Activated CD8-positive, alpha-beta T cell treated with anti-CD3 and anti-CD28 coated beads, Interleukin-2, amount 10 ng/mL, durations not matched to agents 7 days and 5 days (primary cell): ENCODE data around the gene SLC13A3. TPM values are rescaled to one million over a fixed set of nuclear protein-coding genes. Genes with fewer than 3 reads are reported as not detected.

Source experiments
- ATAC-seq: fragments of 150-1000 bp; cut with Tn5 transposase; one replicate; pipeline ENCODE4 v1.10.0; 2021; ENCODE audit warnings: moderate library complexity
- CTCF ChIA-PET: fragments of 350-600 bp; sonication (Branson Sonifier 250); formaldehyde crosslinking; loops from one replicate; lab custom pipeline; 2021; ENCODE audit warnings: antibody characterized with exemption; lab: Charles Lee
- POLR2A ChIA-PET: fragments of 350-600 bp; sonication (Branson Sonifier 250); formaldehyde crosslinking; loops from one replicate; lab custom pipeline; 2021; ENCODE audit warnings: antibody characterized with exemption; lab: Charles Lee
- DNase-seq: peaks from one replicate; pipeline ENCODE4 v3.0.0-alpha.2; 2020
- H3K27ac Mint-ChIP-seq: one replicate; pipeline ENCODE4 v1.8.0; 2021; ENCODE audit warnings: mild to moderate bottlenecking, mixed read lengths
- H3K27me3 Mint-ChIP-seq: one replicate; pipeline ENCODE4 v1.8.0; 2021; ENCODE audit warnings: low read depth, mixed read lengths
- H3K36me3 Mint-ChIP-seq: one replicate; pipeline ENCODE4 v1.8.0; 2021; ENCODE audit warnings: low read depth, mixed read lengths
- H3K4me1 Mint-ChIP-seq: one replicate; pipeline ENCODE4 v1.8.0; 2021; ENCODE audit warnings: low read depth, mixed read lengths
- H3K4me3 Mint-ChIP-seq: one replicate; pipeline ENCODE4 v1.8.0; 2021; ENCODE audit warnings: mild to moderate bottlenecking, mixed read lengths
- H3K9me3 Mint-ChIP-seq: one replicate; pipeline ENCODE4 v1.8.0; 2022; ENCODE audit warnings: mixed read lengths; ENCODE audit not compliant: insufficient read depth
- total RNA-seq, 2 experiments: library from RNA; stranded (reverse); gene quantifications; one replicate each; pipeline ENCODE4 v1.2.3, GENCODE V29; 2021

SLC13A3 gene
- total RNA-seq, 2 experiments from 2014 or later: not detected

- Mint-ChIP-seq H3K4me1 (no peaks in the 10 kb centered on the region), H3K4me3 (no peak overlapping the region), H3K27me3 (no peaks in the 10 kb centered on the region), H3K27ac (no peak overlapping the region), H3K36me3 (no peaks in the 10 kb centered on the region), H3K9me3 (peaks cover 4% of the 10 kb centered on the region)
- POLR2A ChIA-PET: interaction anchor here (1.4 kb wide), 1 partner anchor 21 kb away, joined by 3 read pairs; no protein-coding TSS in a partner anchor
- CTCF ChIA-PET: no interaction called here
- DNase-seq: no peak
- ATAC-seq: no peak
Measured at GRCh38 chr20:46666818-46667515, 15.7 kb upstream of the SLC13A3 start.

DNA sequence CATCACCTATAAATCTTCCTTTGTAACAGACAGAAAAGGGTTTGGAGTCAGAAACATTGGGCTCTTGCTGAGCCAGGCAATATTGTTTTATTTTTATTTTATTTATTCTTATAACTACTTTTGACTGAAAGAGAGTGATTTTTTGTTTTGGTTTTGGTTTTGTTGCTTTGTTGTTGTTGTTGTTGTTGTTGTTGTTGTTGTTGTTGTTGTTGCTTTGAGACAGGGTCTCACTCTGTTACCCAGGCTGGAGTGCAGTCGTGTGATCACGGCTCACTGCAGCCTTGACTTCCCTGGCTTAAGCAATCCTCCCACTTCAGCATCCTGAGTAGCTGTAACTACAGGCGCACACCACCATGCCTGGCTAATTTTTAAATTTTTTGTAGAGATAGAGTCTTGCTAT lies 15.0 kb upstream of the SLC13A3 start:
- CTCF ChIA-PET: no interaction called here
- ATAC-seq: no peak
- H3K36me3 Mint-ChIP-seq: no peaks in the 10 kb centered on the region

DNA sequence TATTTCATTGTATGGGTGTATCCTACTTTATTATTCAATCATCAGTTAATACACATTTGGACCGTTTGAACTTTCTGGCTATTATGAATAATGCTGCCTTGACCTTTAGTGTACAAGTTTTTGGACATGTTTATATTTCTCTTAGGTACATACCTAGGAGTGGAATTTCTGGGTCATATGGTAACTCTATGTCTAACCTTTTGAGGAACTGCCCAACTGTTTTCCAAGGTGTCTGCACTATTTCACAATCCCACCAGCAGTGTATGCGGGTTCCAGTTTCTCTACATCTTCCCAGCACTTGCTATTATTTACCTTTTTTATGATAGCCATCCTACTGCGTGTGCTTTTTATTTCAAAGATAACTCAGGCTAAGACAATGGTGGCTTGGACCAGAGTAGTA lies 14.3 kb upstream of the SLC13A3 start:
- ChIA-PET POLR2A (no interaction called here), CTCF (no interaction called here)
- ATAC-seq (no peak), DNase-seq (no peak)
- no peak overlapping the region for H3K4me3 Mint-ChIP-seq
- H3K9me3 Mint-ChIP-seq: no peaks in the 10 kb centered on the region
- H3K36me3 Mint-ChIP-seq: no peaks in the 10 kb centered on the region
- no peak overlapping the region for H3K27ac Mint-ChIP-seq
- H3K27me3 Mint-ChIP-seq: peaks cover 2% of the 10 kb centered on the region
- no peaks in the 10 kb centered on the region for H3K4me1 Mint-ChIP-seq

More for the DNA sequence above, 15.0 kb upstream of the SLC13A3 start:
- Mint-ChIP-seq H3K27ac (no peak overlapping the region), H3K9me3 (peaks cover 3% of the 10 kb centered on the region), H3K4me1 (no peaks in the 10 kb centered on the region), H3K27me3 (no peaks in the 10 kb centered on the region), H3K4me3 (no peak overlapping the region)
- POLR2A ChIA-PET: interaction anchor here (1.4 kb wide), 1 partner anchor 21 kb away, joined by 3 read pairs; no protein-coding TSS in a partner anchor
- no peak for DNase-seq

GRCh38 chr20:46663531-46663930 lies 12.3 kb upstream of the SLC13A3 start:
- Mint-ChIP-seq H3K27me3 (peaks cover 6% of the 10 kb centered on the region), H3K36me3 (no peaks in the 10 kb centered on the region), H3K4me1 (no peaks in the 10 kb centered on the region), H3K4me3 (no peak overlapping the region), H3K9me3 (no peaks in the 10 kb centered on the region), H3K27ac (no peak overlapping the region)
- POLR2A ChIA-PET: interaction anchor here (0.6 kb wide), 1 partner anchor 86 kb away, joined by 5 read pairs; no protein-coding TSS in a partner anchor
- DNase-seq (no peak), ATAC-seq (no peak)
- CTCF ChIA-PET: no interaction called here

GRCh38 chr20:46661659-46662058 lies 10.4 kb upstream of the SLC13A3 start:
- ChIA-PET CTCF (no interaction called here), POLR2A (interaction anchor here (0.5 kb wide), 1 partner anchor 29 kb away, joined by 3 read pairs; no protein-coding TSS in a partner anchor)
- ATAC-seq: no peak

DNA sequence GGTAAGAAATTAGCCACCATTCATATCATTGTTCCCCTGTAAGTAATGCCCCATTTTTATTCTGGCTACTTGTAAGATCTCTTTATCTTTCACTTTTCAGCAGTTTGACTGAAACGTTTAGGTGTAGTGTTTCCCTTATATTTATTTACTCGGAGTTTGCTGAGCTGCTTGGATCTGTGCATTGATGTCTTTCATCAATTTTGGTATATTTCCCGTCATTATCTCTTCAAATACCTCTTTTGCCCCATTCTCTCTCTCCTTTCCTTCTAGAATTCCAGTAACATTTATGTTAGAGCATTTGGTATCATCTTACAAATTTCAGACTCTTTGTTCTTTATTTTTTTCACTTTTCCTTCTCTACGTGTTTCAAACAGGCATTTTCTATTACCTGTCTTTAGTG lies 9.2 kb upstream of the SLC13A3 start:
- Mint-ChIP-seq H3K27ac (no peak overlapping the region), H3K27me3 (peaks cover 6% of the 10 kb centered on the region), H3K4me3 (no peak overlapping the region), H3K4me1 (no peaks in the 10 kb centered on the region), H3K36me3 (no peaks in the 10 kb centered on the region), H3K9me3 (no peaks in the 10 kb centered on the region)
- CTCF ChIA-PET: no interaction called here
- POLR2A ChIA-PET: no interaction called here
- ATAC-seq (no peak), DNase-seq (no peak)

More at GRCh38 chr20:46661659-46662058, 10.4 kb upstream of the SLC13A3 start:
- no peak for DNase-seq
- Mint-ChIP-seq H3K36me3 (no peaks in the 10 kb centered on the region), H3K27ac (no peak overlapping the region), H3K27me3 (peaks cover 6% of the 10 kb centered on the region), H3K4me1 (no peaks in the 10 kb centered on the region), H3K4me3 (no peak overlapping the region), H3K9me3 (no peaks in the 10 kb centered on the region)

- DNase-seq (no peak), ATAC-seq (no peak)
- Mint-ChIP-seq H3K27me3 (peaks cover 19% of the 10 kb centered on the region), H3K36me3 (no peaks in the 10 kb centered on the region), H3K9me3 (no peaks in the 10 kb centered on the region), H3K27ac (no peak overlapping the region), H3K4me1 (no peaks in the 10 kb centered on the region), H3K4me3 (no peak overlapping the region)
- ChIA-PET CTCF (no interaction called here), POLR2A (no interaction called here)
Measured at GRCh38 chr20:46657618-46658017, 6.4 kb upstream of the SLC13A3 start.

- Mint-ChIP-seq H3K4me1 (no peaks in the 10 kb centered on the region), H3K27ac (no peak overlapping the region), H3K36me3 (no peaks in the 10 kb centered on the region), H3K27me3 (peaks cover 22% of the 10 kb centered on the region), H3K9me3 (no peaks in the 10 kb centered on the region), H3K4me3 (no peak overlapping the region)
- ATAC-seq (no peak), DNase-seq (no peak)
- ChIA-PET CTCF (no interaction called here), POLR2A (no interaction called here)
Measured at GRCh38 chr20:46657137-46657536, 5.9 kb upstream of the SLC13A3 start.

- peaks cover 47% of the 10 kb centered on the region for H3K27me3 Mint-ChIP-seq
- ChIA-PET CTCF (interaction anchor here (1.1 kb wide), 1 partner anchor 108 kb away, joined by 3 read pairs; no protein-coding TSS in a partner anchor), POLR2A (no interaction called here)
- H3K27ac Mint-ChIP-seq: no peak overlapping the region
- ATAC-seq (no peak), DNase-seq (no peak)
- no peak overlapping the region for H3K4me3 Mint-ChIP-seq
- H3K4me1 Mint-ChIP-seq: no peaks in the 10 kb centered on the region
- no peaks in the 10 kb centered on the region for H3K9me3 Mint-ChIP-seq
- H3K36me3 Mint-ChIP-seq: peaks cover 3% of the 10 kb centered on the region
Measured at GRCh38 chr20:46652699-46653098, 1.4 kb upstream of the SLC13A3 start.

DNA sequence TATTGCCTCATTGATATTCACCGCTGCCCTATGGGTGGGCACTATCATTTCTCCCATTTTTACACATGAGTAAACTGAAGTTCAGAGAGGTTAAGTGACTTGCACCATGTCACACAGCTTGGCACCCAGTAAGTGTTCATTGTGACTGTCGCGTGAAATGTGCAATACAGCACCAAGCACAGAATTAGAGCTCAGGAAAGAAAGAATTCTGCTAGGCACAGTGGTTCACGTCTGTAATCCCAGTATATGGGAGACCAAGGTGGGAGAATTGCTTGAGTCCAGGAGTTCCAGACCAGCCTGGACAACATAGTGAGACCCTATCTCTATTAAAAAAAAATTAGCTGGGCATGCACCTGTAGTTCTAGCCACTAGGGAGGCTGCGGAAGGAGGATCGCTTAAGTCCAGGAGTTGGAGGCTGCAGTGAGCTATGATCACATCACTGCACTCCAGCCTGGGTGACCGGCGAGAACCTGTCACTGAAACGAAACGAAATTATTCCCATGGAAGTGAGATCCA lies 626 bp downstream of the SLC13A3 start:
- H3K4me3 Mint-ChIP-seq: no peak overlapping the region
- DNase-seq (no peak), ATAC-seq (no peak)
- ChIA-PET CTCF (no interaction called here), POLR2A (interaction anchor here (0.7 kb wide), 1 partner anchor 32 kb away, joined by 3 read pairs; no protein-coding TSS in a partner anchor)
- H3K36me3 Mint-ChIP-seq: peaks cover 3% of the 10 kb centered on the region
- H3K27me3 Mint-ChIP-seq: peaks cover 49% of the 10 kb centered on the region
- no peaks in the 10 kb centered on the region for H3K9me3 Mint-ChIP-seq
- no peak overlapping the region for H3K27ac Mint-ChIP-seq
- H3K4me1 Mint-ChIP-seq: no peaks in the 10 kb centered on the region

- CTCF ChIA-PET: no interaction called here
- Mint-ChIP-seq H3K4me3 (no peak overlapping the region), H3K4me1 (no peaks in the 10 kb centered on the region), H3K27ac (no peak overlapping the region), H3K27me3 (peaks cover 53% of the 10 kb centered on the region), H3K36me3 (peaks cover 3% of the 10 kb centered on the region), H3K9me3 (no peaks in the 10 kb centered on the region)
- no peak for DNase-seq
- POLR2A ChIA-PET: no interaction called here
- no peak for ATAC-seq
Measured at GRCh38 chr20:46649965-46650542, 1.2 kb downstream of the SLC13A3 start.

- Mint-ChIP-seq H3K9me3 (no peaks in the 10 kb centered on the region), H3K36me3 (peaks cover 3% of the 10 kb centered on the region), H3K4me3 (no peak overlapping the region), H3K4me1 (no peaks in the 10 kb centered on the region), H3K27me3 (peaks cover 56% of the 10 kb centered on the region), H3K27ac (no peak overlapping the region)
- no peak for ATAC-seq
- no peak for DNase-seq
- ChIA-PET CTCF (no interaction called here), POLR2A (no interaction called here)
Measured at GRCh38 chr20:46649650-46649949, 1.7 kb downstream of the SLC13A3 start.
